Right lobe of liver (tissue), 6 donors: ENCODE data around the gene TIPIN. TPM values are rescaled to one million over a fixed set of nuclear protein-coding genes. Genes with fewer than 3 reads are reported as not detected.

Experiments
- ATAC-seq, 4 donors: fragments of 200-7000 bp; cut with Tn5 transposase; one replicate each; pipeline ENCODE4 v1.9.1; 2020; ENCODE audit warnings: mild to moderate bottlenecking in 4 of 4, moderate library complexity in 4 of 4
- DNase-seq, 3 donors: peaks; one replicate each; pipeline ENCODE4 v3.0.0-alpha.2; 2020
- H3K27ac ChIP-seq, 3 donors: fragments of 200-600 bp; one replicate each; pipeline ENCODE4 v1.8.0; 2022
- H3K27me3 ChIP-seq, 2 donors: fragments of 200-600 bp; one replicate each; pipeline ENCODE4 v1.8.0; 2022
- H3K36me3 ChIP-seq, 4 donors: fragments of 200-600 bp; sonication (generic) in 1 of 4; one replicate each; pipeline versions ENCODE4 v1.5.1 to v1.8.0; 2017 to 2022; ENCODE audit warnings: control low read depth in 1 of 4
- H3K4me1 ChIP-seq, 4 donors: fragments of 200-600 bp; sonication (generic) in 1 of 4; one replicate each; pipeline versions ENCODE4 v1.5.1 to v1.8.0; 2017 to 2022; ENCODE audit warnings: control low read depth in 1 of 4
- H3K4me3 ChIP-seq, 3 donors: fragments of 200-600 bp; one replicate each; pipeline ENCODE4 v1.8.0; 2022
- H3K9me3 ChIP-seq, 4 donors: fragments of 200-600 bp; sonication (generic) in 1 of 4; one replicate each; pipeline versions ENCODE4 v1.5.1 to v1.8.0; 2017 to 2022; ENCODE audit warnings: control low read depth in 1 of 4
- POLR2A ChIP-seq: fragments of 450-650 bp; IDR thresholded peaks from one replicate; pipeline ENCODE4 v1.6.1; 2017; ENCODE audit warnings: antibody characterized with exemption, mild to moderate bottlenecking
- WGBS: methylation state at CpG from one replicate; pipeline ENCODE4 v1.1.6; 2018; ENCODE audit warnings: low coverage, low lambda C conversion rate; ENCODE audit not compliant: insufficient coverage; ENCODE audit errors: missing lambda C conversion rate; 5-methylcytosine and 5-hydroxymethylcytosine counted together
- intact Hi-C, 2 donors: fragments of 100-400 bp; cut with DNase I; formaldehyde crosslinking; loops; one replicate each; pipeline versions ENCODE4 v1.11.2 to v1.14.1; 2022
- total RNA-seq, 6 experiments: library from RNA; depleted of rRNA in 2 of 6; stranded (reverse); fragments of >200 nt in 2 of 6; fragmentation: NEBNext Ultra II Directional in 3 of 6; extraction: Animal tissue kit (Norgen Biotek cat#: 25700) in 3 of 6; gene quantifications; one replicate each; pipeline versions ENCODE4 v1.1.0 to v1.2.4, GENCODE V29; 2016 to 2023
- TF ChIP-seq, protein P1 (sequence below), 4 donors: fragments of 200-600 bp in 3 of 4; fragments of 450-650 bp in 1 of 4; IDR thresholded peaks; one replicate each; pipeline versions ENCODE4 v1.5.1 to v1.8.0; 2016 to 2022; ENCODE audit warnings: antibody characterized with exemption in 4 of 4, mild to moderate bottlenecking in 2 of 4
- donor health status: DM: no; HTN: yes; CAD: no.
- donor health status: DM: no; HTN: no; CAD: no.
- donor health status: DM: no; HTN: no; CAD: no.
- donor health status: DM: no; HTN: yes; CAD: no.
- donor health status: DM: no; HTN: yes; CAD: no.

TIPIN gene
- total RNA-seq, 6 experiments from 2014 or later, result 2.4 to 5.1 (median 2.9) TPM

DNA sequence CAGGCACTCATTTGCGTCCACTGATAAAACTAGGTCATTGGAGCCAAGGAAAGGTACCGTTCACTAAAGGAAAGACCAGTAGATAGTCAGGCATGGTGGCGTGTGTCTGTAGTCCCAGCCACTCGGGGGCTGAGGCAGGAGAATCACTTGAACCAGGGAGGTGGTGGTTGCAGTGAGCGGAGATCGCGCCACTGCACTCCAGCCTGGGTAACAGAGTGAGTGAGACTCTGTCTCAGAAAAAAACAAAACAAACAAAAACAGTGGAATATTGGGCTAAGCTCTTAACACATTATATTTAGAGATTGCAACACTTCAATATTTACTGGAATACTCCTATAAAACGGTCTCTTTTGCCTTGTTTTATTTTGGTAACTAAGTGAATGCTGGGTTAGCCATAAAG lies 47.6 kb upstream of the TIPIN start:
- intact Hi-C loops, result no loop called here
- DNase-seq (peak in 1 of 3 donors; percentile 33), ATAC-seq (peak; percentile 73 to 83 (median 80))
- Histone ChIP-seq H3K27ac (peak overlapping the region; percentile 25 to 44 (median 33)), H3K4me3 (peak overlapping the region in 1 of 3 donors; percentile 11), H3K4me1 (peaks cover 0 to 35% (median 16%) of the 10 kb centered on the region in 4 donors), H3K9me3 (no peaks in the 10 kb centered on the region), H3K36me3 (no peaks in the 10 kb centered on the region), H3K27me3 (no peaks in the 10 kb centered on the region)
- WGBS, result 22% methylated on average over 8 of the region's 8 CpGs
- TF ChIP-seq, protein P1, sequence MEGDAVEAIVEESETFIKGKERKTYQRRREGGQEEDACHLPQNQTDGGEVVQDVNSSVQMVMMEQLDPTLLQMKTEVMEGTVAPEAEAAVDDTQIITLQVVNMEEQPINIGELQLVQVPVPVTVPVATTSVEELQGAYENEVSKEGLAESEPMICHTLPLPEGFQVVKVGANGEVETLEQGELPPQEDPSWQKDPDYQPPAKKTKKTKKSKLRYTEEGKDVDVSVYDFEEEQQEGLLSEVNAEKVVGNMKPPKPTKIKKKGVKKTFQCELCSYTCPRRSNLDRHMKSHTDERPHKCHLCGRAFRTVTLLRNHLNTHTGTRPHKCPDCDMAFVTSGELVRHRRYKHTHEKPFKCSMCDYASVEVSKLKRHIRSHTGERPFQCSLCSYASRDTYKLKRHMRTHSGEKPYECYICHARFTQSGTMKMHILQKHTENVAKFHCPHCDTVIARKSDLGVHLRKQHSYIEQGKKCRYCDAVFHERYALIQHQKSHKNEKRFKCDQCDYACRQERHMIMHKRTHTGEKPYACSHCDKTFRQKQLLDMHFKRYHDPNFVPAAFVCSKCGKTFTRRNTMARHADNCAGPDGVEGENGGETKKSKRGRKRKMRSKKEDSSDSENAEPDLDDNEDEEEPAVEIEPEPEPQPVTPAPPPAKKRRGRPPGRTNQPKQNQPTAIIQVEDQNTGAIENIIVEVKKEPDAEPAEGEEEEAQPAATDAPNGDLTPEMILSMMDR (IDR thresholded peaks at IDR 0.05), result no peak
- TF ChIP-seq POLR2A, result no peak

- DNase-seq, result no peak
- peak overlapping the region in 1 of 3 donors; percentile 44 for H3K27ac ChIP-seq
- H3K36me3 ChIP-seq, result no peaks in the 10 kb centered on the region
- intact Hi-C loops, result no loop called here
- peaks cover 0 to 35% (median 16%) of the 10 kb centered on the region in 4 donors for H3K4me1 ChIP-seq
- no peak overlapping the region for H3K4me3 ChIP-seq
- H3K9me3 ChIP-seq, result no peaks in the 10 kb centered on the region
- no peaks in the 10 kb centered on the region for H3K27me3 ChIP-seq
- WGBS, result 74% methylated on average over 5 of the region's 5 CpGs
- ATAC-seq, result no peak
- no peak for TF ChIP-seq POLR2A
- TF ChIP-seq, protein P1 (IDR thresholded peaks at IDR 0.05), result no peak
Observed at GRCh38 chr15:66403323-66403722, 46.8 kb upstream of the TIPIN start.

- no peaks in the 10 kb centered on the region for H3K27me3 ChIP-seq
- ATAC-seq (no peak), DNase-seq (no peak)
- no peak overlapping the region for H3K27ac ChIP-seq
- H3K4me3 ChIP-seq, result no peak overlapping the region
- no peaks in the 10 kb centered on the region for H3K9me3 ChIP-seq
- WGBS, result 84% methylated on average over 3 of the region's 3 CpGs
- no peaks in the 10 kb centered on the region for H3K36me3 ChIP-seq
- intact Hi-C loops, result no loop called here
- TF ChIP-seq, protein P1 (IDR thresholded peaks at IDR 0.05), result no peak
- no peak for TF ChIP-seq POLR2A
- peaks cover 0 to 35% (median 16%) of the 10 kb centered on the region in 4 donors for H3K4me1 ChIP-seq
Observed at GRCh38 chr15:66402761-66403284, 46.3 kb upstream of the TIPIN start.

- 68% methylated on average over 7 of the region's 8 CpGs for WGBS
- Histone ChIP-seq H3K4me3 (no peak overlapping the region), H3K36me3 (no peaks in the 10 kb centered on the region), H3K27me3 (no peaks in the 10 kb centered on the region), H3K4me1 (peaks cover 0 to 35% (median 16%) of the 10 kb centered on the region in 4 donors), H3K9me3 (no peaks in the 10 kb centered on the region), H3K27ac (no peak overlapping the region)
- intact Hi-C loops, result no loop called here
- ATAC-seq (no peak), DNase-seq (no peak)
- no peak for TF ChIP-seq POLR2A
- TF ChIP-seq, protein P1 (IDR thresholded peaks at IDR 0.05), result no peak
Observed at GRCh38 chr15:66401130-66402021, 44.9 kb upstream of the TIPIN start.
